CD4-positive, alpha-beta T cell treated with Interleukin-17A for 4 hours (primary cell): ENCODE measurements around the gene TTLL10.

Experiments used
- DNase-seq: peaks from one replicate; pipeline ENCODE4 v3.0.0-alpha.2; 2020; ENCODE audit warnings: mixed read lengths

TTLL10 gene

DNA sequence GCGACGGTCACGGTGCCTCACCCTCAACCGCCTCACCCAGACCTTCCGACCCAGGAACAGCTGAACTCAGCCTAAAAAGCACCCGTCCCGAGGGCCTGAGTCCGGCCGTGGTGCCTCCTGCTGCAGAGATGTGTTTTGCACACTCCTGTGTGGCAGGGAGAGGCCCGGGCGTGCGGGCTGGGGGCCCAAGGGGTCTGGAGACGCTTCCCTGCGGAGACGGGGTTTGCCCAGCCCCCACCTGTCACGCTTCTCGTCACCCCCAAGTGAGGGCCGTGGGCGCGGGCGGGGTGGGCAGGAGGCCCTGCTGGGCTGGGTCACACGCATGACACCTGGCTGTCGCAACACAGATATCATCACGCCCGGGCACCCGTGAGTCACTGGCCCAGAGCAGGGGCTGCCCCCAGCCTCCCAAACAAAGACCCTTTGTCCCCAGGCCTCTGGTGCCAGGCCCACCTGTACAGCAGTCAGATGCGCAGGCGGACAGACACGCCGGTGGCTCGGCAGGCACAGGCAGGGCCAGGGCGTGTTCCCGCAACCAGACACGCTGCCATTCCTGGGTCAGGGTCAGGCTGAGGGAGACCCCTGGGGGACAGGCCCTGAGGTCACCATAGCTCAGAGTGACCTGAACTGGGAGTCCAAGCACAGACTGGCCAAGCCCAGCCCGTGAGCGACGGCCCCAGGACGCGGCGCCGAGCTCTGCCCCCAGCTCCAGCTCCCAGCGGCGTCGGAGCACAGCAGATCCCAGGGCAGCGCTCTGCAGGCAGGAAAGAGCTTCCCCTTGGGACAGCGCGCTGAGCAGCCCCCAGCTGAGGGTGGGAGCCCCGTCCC lies 64.4 kb downstream of the TTLL10 start:
- DNase-seq = no peak

DNA sequence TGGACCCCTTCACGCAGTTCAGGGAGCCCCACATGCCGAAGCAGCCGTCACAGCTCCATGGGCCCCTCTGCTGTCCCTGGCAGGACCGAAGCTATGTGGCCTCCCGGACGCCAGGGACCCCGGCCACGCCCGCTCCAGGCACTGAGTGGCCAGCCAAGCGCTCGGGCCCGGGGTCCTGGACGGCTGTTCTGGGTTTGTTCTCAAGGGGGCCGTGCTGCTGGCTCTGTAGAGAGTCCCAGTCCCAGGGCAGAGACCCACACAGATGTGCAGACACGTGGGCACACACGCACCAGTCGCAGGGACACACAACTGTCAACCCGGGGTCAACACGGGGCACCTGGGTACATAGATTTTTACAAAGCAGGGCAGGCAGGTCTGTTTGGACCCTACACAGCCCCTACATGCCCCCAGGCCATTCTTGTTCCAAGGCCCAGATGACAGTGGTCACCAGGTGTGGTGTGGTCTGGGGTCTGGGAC lies 65.1 kb downstream of the TTLL10 start:
- no peak for DNase-seq

DNA sequence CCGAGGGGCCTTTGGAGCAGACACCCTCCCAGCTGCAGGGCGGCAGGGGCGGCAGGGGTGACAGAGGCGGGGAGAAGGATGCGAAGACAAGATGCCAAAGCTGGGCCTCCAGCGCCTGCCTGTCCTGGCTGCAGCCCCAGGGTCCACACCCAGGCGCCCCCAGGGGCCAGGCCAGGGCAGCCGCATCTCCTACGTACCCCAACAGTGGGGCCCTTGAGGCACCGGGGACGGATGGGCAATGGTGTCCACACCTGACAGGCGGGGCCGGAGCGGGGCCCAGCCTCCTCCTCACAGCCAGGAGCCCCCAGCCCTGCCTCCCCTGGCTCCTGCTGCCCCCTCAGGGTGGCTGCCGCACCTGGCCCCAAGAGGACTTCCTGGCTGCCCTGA lies 65.5 kb downstream of the TTLL10 start:
- no peak for DNase-seq

DNA sequence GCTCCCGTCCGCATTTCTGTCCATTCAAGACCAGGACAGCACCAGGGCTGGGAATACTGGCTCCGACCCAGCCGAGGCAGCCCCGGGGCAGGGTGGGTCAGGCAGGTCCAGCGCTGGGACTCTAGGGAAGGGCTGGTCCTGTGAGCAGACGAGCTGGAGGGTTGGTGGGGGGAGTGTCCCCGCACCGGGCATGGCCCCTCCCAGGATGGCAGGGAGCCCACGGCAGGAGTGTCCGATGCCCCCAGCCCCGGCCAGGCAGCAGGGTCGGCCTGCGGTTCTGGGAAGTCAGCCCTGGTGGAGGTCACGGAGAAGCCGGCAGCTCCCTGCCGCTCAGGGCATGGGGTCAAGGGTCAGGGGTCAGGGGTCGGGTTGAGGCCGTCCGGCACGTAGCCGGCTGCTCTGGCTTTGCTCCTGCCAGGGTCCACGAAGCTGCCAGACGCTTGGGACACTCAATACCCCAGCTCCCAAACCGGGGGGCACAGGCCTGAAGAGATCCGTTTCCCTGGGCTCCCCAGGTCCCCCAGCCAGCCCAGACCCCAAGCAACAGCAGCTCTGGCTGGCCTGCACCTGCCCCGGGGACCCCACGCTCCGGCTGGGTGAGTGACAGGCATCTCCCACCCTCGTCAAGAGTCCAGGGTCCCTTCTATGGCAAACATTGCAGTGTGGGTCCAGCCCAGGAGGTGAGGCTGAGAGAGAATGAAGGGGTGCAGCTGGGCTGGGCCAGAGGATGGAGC lies 66.1 kb downstream of the TTLL10 start:
- no peak for DNase-seq

DNA sequence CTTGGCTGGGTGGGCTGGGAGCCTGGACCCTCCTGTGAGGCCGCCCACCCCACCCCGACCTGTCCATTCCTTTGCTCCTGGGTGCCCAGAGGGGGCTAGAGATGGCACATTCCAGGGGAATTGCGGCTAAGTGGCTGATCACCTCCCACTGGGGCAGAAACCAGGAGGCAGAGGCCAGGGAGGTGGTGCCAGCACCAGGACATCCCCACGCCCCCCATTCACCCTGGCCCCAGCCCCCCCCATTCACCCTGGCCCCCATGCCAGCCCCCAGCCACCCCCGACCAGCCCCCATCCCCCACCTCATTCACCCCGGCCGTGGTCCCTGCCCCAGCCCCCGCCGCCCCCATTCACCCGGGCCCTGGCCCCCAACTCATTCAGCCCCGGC lies 66.7 kb downstream of the TTLL10 start:
- no peak for DNase-seq

DNA sequence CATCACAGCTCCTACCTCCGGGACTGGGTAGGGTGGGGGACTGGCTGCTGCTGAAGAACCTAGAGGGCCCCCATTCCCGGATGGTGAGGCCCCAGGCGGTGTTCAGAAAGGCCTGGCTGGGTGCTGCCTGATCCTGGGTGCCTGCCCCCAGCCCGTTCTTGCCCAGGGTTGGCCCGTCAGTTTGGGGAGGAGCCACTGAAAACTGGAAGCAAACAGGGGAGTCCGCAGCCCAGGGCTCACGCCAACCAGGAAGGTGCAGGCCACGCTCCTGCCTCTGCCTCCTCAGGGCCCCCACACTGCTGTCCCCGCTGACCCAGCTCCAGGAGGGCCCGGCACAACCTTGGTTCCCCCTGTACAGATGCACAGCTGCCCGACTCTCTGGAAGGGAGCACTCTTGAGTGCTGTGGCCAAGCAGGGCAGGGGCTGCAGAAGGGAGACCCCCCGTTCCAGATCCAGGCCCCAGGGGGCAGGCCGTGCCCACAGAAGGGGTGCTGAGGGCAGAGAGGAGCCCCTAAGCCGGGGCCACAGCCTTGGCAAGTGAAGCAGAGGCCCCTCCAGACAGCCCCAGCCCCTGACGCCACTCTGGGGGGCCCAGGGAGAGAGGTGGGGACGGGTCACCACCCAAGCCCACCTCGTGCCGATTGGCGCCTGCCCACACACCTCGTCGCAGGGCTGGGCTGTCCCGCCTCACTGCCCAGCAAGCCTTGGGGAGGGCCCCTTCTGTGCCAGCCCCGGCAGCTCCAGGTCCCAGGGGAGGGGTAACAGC lies 67.3 kb downstream of the TTLL10 start:
- DNase-seq = no peak

DNA sequence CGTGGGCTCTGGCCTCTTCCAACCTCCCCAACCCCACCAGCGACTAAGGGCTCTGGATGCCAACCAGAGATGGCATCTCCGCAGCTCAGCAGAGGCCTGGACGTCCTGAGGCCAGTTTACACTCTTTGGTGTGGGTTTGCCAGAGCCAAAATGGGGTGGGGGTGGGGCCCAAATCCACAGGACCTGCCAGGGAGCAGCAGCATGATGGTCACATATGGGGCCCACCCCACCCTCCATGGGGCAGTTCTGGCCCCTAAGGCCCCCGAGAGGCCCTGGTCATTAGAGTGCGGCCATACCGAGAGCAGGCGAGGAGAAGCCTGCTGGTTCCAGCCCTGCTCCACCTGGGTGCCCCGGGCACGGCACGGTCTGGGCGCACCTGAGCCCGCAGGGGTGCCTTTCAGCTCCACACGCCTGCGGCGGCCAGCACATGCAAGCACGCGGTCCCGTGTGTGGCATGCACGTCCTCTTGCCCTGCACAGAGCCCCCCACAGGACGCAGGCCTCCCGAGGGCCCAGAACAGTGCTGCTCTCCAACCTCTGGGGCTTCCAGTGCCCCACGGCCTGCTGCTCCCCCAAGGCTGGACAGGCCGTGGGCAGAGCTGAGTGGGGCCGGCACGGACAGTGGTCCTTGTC lies 68.0 kb downstream of the TTLL10 start:
- no peak for DNase-seq

DNA sequence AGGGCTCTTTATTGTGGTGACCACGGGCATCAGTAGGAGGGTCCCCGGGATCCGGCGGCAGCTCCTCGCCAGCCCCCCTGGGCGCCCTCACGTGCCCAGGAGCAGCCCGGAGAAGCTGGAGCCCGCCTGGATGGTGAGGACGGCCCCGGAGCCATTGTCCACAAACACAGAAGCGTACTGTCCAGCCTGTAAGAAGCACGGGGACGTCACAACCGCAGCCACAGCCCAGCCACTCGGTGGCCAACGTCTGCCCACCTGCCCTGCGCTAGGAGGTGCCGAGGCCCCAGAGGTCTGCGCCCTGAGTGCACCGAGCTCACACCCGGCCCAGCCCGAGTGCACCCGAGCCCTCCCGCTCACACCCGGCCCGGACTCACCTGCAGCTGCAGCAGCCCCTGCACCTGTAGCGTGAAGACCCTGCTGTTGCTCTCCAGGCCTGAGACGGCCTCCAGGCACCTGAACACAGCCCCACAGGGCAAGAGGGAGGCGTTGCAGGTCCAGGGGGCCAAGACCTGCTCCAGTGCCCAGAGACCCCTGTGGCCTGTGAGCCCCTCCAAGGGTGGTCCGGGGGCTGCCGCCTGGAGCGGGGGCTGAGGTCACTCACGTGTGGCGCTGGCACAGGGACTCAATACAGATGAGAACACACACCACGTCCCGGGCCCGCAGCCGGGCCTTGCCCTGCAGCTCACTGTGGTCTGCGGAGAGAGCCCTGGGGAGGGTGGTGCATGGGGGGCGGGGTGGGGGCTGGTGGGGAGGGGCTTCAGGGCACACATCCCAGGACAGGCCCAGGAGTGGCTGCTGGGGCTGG lies 69.0 kb downstream of the TTLL10 start:
- DNase-seq = no peak

DNA sequence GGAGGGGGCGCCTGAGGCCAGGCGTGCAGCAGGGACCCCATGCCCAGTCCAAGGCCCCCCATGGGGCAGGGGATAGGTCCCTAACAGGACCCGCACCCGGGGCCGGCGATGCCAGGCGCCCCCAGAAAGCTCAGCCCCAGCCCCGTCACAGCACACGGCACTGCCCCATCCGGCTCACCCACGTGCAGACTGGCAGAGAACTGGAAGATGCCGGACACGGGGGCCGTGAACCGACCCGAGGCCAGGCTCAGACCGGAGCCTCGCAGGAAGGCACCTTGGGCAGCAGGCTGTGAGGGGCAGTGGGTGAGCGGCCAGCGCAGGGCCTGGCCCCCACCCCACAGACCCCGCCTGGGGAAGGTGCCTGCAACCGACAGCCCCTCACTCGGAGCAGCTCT lies 69.6 kb downstream of the TTLL10 start:
- DNase-seq = no peak

DNA sequence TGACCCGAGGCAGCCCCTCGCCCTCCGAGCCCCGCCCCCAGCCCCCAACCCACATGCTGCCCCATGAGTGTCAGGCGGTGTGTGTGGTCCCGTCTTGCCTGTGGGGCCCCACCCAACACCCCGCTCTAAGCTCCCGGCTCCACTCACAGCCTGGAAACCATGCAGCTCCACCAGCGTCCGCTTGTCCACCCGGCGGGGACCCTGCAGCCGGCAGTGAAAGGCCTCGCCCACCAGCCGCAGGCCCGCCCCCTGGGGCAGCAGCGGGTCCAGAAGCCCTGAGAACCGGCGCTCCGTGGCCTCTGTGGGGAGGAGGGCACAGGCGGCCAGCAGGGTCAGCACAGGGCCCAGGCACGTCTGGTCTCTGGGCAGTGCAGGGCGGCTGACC lies 70.1 kb downstream of the TTLL10 start:
- DNase-seq = no peak

DNA sequence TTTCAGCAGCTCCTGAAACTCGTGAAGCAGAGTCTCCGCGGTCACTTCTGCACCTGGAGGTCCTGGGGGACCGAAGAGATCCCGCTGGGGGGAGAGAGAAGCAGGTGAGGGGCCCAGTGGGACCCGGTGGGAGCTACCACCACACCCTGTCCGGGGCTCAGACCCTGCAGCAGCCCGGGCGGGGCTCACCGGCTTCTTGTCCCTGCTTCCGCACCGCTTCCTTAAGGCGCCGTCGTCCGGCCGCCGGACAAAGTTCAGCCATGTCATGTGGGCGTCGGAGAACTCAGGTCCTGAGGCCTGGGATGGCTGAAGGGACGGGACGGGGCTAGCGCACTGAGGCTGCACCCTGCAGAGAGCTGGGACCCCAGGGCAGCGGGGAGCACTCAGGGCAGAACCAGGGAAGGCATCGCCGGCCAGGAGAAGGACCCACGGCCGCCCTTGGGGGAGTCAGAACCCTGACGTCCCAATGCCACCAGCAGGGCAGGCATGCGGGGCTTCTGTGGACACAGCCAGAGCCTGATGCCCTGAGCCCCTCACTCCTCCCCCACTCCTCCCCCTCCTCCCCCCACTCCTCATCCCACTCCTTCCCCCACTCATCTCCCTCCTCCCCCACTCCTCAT lies 70.6 kb downstream of the TTLL10 start:
- DNase-seq = no peak

DNA sequence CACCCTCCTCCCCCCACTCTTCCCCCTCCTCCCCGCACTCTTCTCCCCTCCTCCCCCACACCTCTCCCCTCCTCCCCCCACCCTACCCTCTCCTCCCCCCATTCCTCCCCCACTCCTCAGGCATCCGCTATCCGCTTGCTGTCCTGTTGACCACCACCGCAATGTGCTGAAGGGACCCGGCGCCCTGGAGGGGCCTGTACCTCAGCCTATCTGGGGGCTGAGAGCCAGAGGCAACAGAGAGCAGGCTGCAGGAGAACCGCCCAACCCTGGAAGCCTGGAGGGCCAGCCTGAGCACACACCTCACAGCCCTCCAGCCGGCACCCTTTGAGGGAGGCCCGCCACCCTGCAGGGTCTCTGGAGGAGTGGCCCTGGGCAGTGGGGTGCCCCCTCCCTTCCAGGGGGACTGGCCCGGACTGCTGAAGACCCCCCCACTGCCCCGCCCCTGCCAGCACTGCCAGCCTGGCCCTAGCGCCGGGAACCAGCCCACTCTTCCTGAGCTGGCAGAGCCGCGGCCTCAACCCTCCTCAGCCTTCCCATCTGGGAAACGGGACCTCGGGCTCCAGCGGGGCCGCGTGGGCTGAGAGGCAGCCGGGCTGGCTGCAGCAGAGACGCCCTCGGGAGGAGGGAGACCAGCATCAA lies 71.6 kb downstream of the TTLL10 start:
- DNase-seq = no peak

DNA sequence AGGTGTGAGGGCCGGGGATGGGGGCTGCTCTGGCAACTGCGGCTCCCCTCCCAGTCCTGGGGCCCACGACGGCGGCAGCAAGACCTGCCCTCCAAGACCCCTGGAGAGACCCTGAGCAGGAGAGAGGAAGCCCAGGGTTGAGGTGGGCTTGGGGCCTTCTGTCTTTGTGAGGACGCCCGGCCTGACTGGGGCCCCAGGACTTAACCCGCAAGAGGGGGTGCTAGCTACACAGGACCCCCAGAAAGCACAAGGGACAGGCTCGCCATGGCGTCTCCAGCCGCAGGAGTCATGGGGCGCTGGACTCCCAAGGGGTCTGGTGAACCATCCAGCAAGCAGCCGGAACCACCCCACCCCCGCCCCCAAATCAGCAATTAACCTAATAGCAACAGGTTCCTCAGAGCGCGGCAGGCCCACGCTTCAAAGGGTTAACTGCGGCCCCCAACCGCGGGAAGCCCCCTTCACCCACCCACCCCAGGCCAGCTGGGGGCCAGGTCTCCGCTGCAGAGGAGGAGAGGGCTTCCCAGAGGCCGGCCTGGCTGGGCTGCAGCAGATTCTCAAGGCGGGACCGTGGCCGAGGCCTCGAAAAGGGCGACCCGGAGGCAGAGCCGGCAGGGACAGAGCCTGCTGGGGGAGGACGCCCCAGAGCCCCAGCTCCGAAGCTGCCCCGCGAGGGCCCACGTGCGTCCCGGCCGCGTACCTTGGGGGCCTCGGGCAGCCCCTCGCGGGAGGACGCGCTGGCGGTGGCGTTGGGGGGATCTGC lies 72.3 kb downstream of the TTLL10 start:
- DNase-seq = no peak

DNA sequence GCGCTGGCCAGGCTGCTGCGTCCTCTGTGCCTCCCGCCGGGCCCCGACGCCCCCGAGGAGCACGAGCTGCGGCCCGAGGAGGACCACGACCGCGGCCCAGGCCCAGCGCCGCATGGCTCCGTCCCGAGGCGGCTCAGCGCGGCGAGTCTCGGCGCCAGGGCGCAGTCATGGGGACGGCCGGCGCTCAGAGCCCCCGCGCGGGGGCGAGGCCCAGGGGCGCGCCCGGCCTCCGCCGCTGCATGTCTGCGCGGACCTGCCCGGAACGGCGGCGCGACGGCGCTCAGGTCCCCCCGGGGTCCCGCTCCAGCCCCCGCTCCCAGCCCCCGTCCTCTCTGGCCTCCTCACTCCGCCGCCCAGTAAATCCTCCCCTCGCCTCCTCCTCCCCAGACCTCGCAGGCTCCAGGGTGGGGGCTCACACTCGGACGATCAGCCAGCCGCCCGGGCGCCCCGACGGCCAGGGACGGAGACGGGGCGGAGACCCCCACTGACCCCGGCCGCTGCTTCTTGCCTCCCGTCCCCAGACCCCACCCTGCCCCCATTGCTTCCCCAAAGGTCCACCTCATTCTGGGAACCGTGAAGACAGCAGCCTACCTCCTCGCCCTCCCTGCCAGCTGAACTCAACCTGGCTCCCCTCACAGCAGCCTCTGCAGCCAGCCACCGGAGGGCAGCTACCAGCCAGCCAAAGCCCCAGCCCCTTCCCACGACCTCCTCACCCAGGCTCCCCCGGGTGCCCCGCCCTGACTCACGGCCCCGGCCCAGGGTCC lies 73.1 kb downstream of the TTLL10 start, which contains the start of gene C1QTNF12:
Gene C1QTNF12 (minus strand): TSS at position 146 of the 764 bp plus-strand sequence. CDS start 32 bp downstream, at position 114.
- no peak for DNase-seq

DNA sequence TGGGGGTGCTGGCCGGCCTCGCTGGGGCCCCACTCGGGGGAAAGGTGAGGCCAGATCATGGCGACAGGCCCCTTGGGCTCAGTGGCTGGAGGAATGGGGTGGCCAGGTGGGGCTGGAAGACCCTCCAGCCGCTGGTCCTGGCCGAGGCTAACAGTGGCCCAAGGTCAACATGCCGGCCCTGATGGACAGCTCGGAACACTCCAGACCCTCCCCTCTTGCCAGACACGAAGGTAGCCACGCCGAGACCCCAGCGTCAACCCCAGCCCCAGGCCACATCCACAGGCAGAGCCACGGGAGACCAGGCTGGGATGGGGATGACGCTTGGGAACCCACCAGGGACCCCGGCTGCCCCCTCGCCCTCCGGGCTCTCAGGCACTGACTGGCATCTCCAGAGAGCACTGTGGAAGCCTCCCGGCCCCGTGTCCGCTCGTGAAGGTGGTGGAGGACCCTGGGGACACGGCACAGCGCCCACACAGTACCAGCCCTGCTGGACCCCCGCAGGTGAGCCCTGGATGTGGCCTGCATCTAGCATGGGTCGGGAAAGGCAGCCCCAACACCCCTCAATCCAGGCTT lies 73.7 kb downstream of the TTLL10 start:
- no peak for DNase-seq
